Sciatic nerve (tissue), 2 donors: ENCODE results near the gene TNNT2. TPM values are rescaled to one million over a fixed set of nuclear protein-coding genes. Genes with fewer than 3 reads are reported as not detected.

Source experiments
- ATAC-seq: fragments of 200-7000 bp; cut with Tn5 transposase; one replicate; pipeline ENCODE4 v1.9.1; 2020; ENCODE audit warnings: mild to moderate bottlenecking, moderate library complexity
- DNase-seq: peaks from one replicate; pipeline ENCODE4 v3.0.0-alpha.2; 2020; ENCODE audit warnings: low spot score
- intact Hi-C: fragments of 100-400 bp; cut with DNase I; formaldehyde crosslinking; loops from one replicate; pipeline ENCODE4 v1.14.2; 2022
- total RNA-seq: library from RNA; stranded (reverse); fragmentation: NEBNext Ultra II Directional; extraction: Animal tissue kit (Norgen Biotek cat#: 25700); gene quantifications from one replicate; pipeline ENCODE4 v1.2.1, GENCODE V29; 2021
- donor health status: DM: no; HTN: no; CAD: no.
- donor health status: DM: no; HTN: no; CAD: no.

TNNT2 gene
- total RNA-seq, 1 donor from 2014 or later, result 63.7 TPM

DNA sequence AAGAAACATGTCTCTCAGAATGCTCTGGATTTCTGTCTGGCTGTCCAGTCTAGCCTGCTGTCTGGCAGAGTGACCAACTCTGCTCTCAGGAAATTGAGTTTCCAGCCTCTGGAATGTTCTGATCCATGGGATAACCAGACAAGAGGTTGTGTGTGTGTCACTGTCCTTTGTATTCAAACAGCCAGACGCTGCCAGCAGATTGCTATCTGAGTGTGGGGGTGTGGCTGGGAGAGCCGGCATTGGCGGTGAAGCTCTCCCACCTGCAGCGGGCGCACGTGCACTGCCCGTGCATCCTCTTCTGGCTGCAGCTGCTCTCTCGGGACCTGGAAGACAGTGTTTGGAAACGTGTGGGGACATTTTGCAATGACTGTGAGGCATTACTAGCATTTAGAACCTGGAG, 68.1 kb downstream of the TNNT2 start:
- intact Hi-C loops, result no loop called here
- ATAC-seq, result peak; percentile 64
- DNase-seq, result no peak

Other genes starting within 250 kb of the TNNT2 start
- 42.9 TPM for gene TMEM9, start 223.2 kb downstream of the TNNT2 start, total RNA-seq
- gene IGFN1, start 186.9 kb downstream of the TNNT2 start, total RNA-seq, result 1.7 TPM
- 8.2 TPM for gene PKP1, start 94.2 kb downstream of the TNNT2 start, total RNA-seq
- gene LAD1, start 21.6 kb upstream of the TNNT2 start, total RNA-seq, result 0.76 TPM
- 0.22 TPM for gene TNNI1, start 44.0 kb upstream of the TNNT2 start, total RNA-seq
- 159 TPM for gene PHLDA3, start 91.5 kb upstream of the TNNT2 start, total RNA-seq
- 768 TPM for gene CSRP1, start 129.4 kb upstream of the TNNT2 start, total RNA-seq
- gene NAV1, start 161.4 kb upstream of the TNNT2 start, total RNA-seq, result 84.0 TPM